OCI-LY1 (cell line): ENCODE data around the gene KNSTRN.

Experiments
- EZH2 ChIP-seq: fragments of 200-600 bp; sonication (generic), shearing (Covaris generic); IDR thresholded peaks from 2 replicates; pipeline ENCODE4 v1.8.0; 2017; ENCODE audit warnings: borderline replicate concordance, mixed run types, mild to moderate bottlenecking, antibody characterized with exemption, low read length, moderate library complexity, mixed read lengths
- TF ChIP-seq, protein P1 (sequence below): fragments of 200-600 bp; sonication (generic), shearing (Covaris generic); IDR thresholded peaks from 2 replicates; pipeline ENCODE4 v1.5.1; 2017; ENCODE audit warnings: mild to moderate bottlenecking, antibody characterized with exemption, low read length, moderate library complexity, mixed read lengths

DNA sequence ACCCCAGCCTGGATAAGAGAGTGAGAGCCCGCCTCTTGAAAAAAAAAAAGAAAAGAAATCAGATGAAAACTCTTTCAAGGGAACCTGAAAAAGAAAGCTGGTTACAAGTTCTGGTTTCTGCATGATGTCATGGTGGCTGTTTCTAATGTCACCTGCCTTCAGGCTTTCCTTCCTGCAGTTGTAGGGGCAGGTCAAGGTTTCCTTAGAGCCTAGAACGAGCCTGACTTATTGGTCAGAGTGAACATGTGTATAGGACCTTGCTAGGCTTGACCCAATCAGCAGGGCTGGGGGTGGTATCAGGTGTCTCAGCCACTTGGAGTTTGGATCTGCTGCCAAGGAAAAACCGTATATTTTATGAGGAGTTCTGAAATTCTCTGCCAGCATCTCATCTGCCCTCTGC, 26.8 kb downstream of the KNSTRN start:
- TF ChIP-seq, protein P1, sequence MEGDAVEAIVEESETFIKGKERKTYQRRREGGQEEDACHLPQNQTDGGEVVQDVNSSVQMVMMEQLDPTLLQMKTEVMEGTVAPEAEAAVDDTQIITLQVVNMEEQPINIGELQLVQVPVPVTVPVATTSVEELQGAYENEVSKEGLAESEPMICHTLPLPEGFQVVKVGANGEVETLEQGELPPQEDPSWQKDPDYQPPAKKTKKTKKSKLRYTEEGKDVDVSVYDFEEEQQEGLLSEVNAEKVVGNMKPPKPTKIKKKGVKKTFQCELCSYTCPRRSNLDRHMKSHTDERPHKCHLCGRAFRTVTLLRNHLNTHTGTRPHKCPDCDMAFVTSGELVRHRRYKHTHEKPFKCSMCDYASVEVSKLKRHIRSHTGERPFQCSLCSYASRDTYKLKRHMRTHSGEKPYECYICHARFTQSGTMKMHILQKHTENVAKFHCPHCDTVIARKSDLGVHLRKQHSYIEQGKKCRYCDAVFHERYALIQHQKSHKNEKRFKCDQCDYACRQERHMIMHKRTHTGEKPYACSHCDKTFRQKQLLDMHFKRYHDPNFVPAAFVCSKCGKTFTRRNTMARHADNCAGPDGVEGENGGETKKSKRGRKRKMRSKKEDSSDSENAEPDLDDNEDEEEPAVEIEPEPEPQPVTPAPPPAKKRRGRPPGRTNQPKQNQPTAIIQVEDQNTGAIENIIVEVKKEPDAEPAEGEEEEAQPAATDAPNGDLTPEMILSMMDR, result no peak
- no peak for TF ChIP-seq EZH2
